ENCODE data around the gene RAB4A.
A peak's percentile ranks its signal among the peaks of the same experiment; 100 is the strongest.

The RAB4A gene

DNA sequence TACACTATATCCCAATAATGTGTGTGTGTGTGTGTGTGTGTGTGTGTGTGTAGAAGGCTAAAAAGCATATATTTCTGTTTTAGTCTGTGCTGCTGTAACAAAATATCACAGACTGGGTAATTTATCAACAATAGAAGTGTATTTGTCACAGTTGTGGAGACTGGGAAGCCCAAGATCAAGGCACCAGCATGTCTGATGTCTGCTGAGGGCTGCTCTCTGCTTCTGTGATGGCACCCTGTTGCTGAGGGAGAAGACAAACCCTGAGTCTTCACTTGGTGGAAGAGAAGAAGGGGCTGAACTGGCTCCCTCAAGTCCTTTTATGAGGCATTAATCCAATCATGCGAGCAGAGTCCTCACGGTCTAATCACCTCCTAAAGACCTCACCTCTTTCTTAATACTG lies 23.0 kb upstream of the RAB4A start:
- no peak for DNase-seq

DNA sequence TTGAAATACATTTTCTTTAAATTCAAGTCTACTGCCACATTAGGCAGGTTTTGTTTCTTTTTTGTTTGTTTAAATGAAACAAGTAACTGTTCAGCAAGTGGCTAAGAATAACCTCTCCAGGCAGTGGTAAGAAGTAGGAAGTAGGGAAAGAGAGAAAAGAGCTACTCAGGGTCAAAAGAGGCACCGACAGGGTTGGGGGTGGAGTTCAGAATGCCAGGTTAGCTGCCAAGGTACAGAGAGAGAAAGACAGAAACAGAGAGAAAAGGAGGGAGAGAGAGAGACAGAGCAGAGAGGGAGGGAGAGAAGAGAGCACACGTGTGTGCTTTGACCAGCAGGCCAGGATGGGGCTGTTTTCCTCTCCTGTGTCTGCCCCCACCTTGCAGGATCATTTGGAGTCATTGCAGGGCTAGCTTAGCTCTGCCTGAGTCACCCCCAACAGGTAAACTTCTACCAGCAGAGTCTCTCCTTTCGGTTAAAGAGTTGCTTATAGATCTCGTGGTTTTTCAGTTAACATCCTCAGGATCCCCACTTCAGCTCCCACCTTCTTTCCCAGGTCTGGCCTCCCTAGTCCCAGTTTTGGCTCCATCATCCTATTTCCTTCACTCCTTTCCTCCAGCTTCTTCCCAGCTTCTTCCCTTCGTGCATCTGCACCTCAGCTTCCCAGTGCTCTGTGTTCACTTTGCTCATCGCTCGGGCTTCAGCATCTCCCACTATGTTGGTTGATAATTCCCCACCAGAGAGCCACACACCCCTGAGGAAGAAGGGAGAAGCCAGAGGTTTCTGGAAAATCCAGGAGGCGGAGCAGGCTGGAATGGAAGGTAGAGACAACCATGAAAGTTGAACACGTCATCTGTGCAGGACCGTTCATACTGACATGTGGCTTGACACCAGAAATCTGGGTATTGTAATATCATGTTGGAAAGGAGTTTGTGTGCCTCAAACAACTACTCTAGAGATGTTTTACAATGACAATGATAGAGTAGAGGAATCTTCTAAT lies 21.8 kb upstream of the RAB4A start:
- no peak for DNase-seq

DNA sequence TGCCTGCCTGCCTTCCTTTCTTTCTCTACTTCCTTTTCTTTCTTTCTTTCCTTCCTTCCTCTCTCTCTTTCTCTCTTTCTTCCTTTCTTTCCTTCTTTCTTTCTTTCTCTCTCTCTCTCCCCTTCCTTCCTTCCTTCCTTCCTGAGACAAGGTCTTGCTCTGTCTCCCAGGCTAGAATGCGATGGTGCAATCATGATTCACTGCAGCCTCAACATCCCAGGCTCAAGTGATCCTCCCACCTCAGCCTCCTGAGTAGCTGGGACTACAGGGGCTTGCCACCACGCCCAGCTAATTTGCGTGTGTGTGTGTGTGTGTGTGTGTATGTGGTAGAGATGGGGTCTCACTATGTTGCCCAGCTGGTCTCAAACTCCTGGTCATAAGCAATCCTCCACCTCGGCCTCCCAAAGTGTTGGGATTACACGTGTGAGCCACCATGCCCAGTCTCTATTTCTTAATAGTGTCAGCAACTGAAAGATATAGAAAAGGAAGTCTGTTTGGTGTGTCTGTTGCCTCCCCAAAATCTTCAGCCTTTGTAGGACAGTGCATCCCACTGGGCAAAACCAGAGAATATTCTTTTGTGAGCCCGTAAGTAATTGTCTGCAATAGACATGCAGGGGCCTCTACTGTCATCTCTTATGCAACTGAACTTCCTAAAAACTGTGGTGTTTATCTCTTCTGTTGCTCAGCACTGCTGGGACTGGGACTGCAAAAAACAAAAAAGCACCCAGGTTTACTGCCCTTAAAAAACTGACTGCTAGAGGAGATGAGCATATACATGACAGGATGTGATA lies 20.9 kb upstream of the RAB4A start:
- DNase-seq: no peak

DNA sequence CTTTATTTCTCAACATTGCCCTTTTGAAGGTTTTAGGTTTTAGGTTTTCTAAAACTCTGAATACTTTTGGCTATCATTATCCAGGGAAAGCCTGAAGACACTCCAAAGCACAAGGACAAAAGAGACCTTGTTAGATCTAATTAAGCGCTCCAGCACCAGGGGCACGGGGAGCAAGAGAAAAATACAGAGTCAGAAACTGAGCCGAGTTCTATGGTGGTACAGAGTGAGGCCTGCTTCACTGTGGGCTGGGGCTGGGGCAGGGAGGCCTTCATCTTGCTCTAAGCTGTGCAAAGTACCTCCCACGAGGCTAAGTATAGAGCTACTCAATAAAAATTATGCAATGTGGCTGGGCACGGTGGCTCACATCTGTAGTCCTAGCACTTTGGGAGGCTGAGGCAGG lies 19.7 kb upstream of the RAB4A start:
- no peak for DNase-seq

DNA sequence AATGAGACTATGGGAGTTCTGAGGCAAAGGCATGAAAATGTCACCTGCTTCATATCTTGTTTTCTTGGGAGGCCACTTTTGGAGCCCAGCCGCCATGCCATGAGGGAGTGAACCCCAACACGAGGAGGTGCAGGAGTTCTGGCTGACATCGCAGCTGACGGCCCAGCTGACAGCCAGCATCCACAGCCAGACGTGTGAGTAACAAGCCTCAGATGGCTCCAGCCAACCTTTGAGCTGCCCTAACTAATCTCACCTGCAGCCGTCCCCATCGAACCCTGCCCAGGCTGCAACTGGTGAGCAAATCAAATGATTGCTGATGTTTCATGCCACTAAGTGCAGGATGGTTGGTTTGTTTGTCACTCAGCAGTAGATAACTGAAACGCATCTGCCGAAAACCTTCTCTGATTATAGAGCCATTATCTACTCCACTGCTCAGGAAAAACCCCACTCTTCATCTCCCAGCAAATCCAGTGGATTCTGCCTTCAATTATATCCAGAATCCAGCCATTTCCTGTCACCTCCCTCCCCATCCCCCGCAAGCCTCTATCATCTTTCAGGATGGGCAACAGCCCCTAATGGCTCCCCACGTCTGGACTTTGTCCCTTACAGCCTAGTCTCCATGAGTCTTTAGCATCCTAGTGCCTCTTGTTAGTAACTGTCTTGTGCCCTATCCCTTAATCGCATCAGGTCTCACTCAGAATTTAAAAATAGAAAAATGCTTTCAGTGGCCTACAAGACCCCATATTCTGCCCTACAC lies 18.5 kb upstream of the RAB4A start:
- no peak for DNase-seq

DNA sequence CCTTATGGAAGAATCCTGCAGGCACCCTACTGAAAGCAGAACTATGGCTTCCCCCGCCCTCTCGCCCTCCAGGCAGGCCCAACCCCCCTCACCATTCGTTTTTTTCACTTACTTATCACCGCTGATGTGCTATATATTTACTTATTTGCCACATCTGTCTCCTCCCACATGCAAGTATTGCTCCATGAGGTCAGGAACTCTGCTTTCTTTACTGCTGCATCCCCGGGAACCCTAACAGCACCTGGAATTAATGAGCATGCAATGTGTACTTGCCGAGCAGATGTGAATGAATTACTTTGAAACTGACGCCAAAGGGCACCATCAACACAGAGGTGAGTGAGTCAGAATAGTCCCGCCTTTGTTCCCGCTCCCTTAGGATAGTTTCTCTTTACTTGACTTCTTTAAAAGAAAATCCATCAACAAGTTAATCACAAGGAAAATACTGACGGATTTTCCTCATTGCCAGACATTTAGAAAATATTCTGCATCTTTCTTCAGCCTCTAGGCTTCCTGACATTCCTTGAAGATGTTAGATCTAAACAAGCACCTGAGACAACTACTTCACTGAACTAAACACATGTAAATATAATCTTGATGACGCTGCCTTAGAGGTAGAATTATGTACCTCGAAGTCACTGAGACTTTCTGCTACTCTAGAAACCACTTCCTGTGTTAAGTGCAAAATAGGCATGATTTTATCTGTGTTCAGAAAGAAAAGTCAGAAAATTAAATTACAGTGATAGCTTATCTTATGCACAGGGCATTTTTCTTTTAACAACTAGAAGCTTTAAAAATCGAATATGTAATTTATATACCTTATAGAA lies 17.5 kb upstream of the RAB4A start:
- DNase-seq: peak; percentile 12 to 39

DNA sequence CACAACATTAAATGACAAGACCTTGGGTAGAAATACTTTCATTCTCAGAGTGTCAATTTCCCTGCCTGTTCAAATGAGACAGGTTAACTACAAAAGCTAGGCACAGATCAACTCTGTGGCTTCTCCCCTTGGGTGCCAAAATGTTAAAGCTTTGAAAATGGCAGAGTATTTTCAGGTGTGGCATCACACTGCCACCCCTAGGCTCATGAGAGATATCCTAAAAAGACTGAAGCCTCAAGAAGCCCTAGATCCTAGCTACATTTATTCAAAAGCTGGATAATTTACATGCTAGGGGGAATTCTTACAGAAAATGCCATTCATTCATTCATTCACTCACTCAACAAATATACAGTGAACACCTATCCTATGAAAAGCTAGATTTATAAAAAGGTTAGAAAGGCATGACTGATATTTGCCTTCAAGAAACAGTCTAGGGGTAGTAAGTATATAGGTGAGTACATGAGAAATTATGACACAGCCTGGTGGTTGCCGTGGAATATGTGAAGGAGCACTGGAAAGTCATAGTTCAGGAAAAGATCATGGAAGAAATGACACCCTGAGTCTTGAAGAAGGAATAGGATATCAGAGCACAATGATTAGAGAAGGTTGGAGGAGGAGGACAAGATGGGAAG lies 15.9 kb upstream of the RAB4A start:
- no peak for DNase-seq

DNA sequence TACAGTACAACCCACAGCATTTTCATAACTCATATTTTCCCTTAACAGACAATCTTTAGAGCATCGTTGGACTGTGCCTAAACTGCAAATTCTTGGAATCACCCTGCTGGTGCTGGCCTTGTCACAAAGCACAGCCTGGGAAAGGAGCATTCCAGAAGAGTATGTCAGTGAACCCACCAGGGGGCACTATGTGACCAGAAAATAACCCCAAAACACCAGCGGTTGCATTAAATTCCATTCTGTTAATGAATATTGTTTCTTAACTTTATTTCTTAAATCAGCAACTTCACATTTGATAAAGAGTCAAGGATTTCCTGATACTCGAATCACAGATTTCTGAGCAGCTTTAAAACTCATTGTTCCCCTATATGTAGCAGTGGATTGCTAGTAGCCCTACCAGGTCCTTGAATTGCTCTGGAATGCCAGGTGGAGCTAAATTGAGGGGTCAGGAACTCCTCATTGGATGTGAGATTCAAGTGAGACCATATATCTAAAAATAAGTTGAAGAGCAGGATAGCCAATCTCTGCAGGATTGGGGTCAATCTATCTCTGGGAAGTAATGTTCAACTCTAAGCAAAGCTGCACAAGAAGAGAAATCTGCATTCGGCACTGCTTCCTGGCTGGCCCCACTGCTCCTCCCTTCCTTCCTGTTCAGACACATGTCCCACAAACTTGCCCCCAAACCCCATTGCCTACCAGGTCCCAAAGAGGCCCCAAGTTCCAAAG lies 12.7 kb upstream of the RAB4A start:
- DNase-seq: peak; percentile 62 to 77

DNA sequence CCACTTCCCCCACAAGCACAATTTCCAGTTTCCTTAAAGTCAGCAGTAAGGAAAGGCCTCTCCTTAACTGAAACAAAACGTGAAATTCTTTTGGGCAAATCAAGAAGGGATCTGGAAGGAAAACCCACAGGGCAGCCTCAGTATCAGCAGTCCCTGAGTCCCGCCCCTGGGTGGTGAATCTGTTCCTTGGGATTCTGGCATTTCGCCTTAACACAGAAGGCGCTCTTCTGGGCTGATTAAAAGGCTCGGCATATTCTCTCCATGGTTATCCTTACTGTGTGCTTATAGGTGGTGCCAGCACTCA lies 12.2 kb upstream of the RAB4A start:
- DNase-seq: no peak

DNA sequence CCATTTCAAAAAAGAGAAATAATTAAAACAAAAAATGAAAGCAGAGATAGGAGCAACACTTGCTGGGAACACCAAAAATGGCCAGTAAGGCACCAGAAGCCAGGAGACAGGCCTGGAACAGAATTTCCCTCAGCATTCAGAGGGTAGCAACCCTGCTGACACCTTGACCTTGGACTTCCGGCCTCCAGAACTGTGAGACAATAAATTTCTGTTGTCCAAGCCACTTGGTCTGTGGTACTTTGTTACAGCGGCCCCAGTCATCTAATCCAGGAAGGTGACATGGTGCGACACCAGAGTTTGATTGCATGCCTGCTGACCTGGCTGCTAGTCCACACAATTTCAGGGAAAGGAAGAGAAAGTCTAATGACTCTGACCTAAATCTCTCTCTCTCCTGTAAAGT lies 10.6 kb upstream of the RAB4A start:
- no peak for DNase-seq

DNA sequence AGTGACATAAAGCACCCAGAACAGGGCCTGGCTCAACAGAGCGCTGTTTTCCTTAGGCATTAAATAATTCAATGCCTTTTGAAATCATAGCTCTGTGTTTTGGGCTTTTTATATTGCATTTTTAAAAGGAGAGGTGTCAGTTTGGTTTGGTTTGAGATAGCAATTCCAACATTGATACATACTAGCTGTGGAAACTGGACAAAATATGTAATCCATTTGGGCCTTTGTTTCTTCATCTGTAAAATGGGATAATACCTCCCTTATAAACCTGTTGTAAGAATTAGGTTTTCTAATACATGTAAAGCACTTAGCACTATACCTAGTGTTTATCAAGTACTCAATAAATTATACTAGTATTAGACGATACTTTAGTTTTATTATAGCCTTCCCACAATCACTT lies 8.7 kb upstream of the RAB4A start:
- no peak for DNase-seq

DNA sequence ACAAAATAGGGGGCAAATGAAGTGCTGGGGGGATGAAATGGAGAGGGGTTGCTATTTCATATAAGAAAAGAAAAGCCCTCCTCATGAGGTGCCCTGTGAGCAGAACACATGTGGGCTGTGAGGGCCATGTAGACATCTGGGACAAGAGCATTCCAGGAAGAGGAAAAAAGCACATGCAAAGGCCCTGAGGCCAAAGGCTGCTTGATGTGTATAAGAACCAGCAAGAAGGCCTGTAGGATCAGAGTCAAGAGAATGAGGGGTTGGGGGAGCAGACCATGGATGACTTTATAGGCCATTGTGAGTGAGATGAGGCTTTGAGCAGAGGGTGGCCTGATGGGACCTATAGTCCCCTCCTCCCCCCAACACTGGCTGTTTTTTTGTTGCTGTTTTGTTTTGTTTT lies 7.7 kb upstream of the RAB4A start:
- no peak for DNase-seq

DNA sequence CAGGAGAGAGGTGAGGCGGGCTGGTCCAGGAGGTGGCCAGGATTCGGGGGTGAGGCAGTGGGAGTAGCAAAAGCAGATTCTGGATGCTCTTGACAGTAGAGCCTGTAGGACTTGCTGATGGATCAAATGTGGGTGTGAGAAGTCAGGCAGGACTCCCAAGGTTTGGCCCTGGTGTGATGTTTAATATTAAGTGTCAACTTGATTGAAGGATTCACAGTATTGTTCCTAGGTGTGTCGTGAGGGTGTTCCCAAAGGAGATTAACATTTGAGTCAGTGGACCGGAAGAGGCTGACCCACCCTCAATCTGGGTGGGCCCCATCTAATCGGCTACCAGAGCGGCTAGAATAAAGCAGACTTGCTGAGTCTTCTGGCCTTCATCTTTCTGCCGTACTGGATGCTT lies 6.8 kb upstream of the RAB4A start:
- no peak for DNase-seq

DNA sequence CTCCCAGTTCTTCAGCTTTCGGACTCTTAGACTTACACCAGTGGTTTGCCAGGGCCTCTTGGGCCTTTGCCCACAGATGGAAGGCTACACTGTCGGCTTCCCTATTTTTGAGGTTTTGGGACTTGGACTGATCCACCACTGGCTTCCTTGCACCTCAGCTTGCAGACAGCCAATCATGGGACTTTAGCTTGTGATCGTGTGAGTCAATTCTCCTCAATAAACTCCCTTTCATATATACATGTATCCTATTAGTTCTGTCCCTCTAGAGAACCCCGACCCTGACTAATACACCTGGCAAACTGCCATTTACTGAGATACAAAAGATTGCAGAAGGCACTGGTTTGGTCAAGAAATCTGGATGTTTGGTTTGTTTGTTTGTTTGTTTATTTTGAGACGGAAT lies 6.4 kb upstream of the RAB4A start:
- no peak for DNase-seq

DNA sequence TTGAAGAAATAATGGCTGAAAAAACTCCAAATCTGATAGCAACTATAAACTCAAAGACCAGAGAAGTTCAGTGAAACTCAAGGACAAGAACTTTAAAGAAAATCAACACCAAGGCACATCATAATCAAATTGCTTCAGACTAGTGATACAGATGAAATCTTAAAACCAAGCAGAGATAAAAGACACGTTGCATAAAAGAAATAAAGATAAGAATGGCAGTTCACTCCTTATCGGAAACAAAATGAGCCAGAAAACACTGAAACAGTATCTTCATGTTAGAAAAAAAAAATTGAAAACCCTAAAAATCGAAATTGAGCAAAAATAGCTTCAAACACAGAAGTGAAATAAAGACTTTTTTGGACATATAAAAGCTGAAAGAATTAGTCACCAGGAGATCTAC lies 4.6 kb upstream of the RAB4A start:
- no peak for DNase-seq

DNA sequence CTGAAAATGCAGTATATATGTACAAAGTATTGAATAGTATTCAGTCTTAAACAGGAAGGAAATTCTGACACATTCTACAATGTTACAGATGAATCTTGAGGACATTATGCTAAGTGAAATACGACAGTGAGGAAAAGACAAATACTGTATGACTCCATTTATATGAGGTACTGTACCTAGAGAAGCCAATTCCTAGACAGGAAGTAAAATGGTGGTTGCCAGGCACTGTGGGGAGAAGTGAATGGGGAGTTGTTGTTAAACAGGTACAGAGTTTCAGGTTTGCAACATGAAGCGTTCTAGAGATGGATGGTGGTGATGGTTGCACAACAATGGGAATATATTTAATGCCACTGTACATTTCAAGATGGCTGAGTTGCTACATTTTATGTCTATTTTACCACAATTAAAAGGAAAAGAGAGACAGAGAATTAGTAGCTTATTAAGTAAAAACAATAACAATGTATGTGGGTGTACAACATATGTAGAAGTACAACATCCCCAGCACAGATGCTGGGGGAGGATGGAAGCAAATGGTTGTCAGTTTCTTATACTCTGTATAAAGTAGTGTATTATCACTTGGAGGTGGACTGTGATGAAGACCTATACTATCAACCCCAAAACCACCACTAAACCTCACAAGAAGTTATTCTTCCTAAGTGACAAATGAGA lies 3.9 kb upstream of the RAB4A start:
- DNase-seq: no peak

DNA sequence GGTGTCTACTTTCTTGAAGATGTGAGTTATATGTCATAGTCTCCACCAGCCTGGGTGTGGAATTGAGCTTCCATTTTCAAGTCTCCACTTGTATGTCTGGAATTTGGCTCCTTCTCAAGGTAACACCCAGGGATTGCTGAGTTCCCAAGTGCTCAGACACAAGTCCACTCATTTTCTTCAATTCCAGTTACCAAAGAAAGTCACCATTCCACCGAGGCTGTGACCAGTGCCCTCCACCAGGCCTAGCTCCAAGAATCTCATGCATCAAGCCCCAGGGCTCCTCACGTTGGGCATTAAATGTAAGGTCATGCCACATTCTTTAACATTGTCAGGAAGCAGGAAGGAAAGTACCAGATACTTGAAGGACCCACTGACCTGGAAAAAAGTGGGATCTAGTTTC lies 2.4 kb upstream of the RAB4A start:
- no peak for DNase-seq

DNA sequence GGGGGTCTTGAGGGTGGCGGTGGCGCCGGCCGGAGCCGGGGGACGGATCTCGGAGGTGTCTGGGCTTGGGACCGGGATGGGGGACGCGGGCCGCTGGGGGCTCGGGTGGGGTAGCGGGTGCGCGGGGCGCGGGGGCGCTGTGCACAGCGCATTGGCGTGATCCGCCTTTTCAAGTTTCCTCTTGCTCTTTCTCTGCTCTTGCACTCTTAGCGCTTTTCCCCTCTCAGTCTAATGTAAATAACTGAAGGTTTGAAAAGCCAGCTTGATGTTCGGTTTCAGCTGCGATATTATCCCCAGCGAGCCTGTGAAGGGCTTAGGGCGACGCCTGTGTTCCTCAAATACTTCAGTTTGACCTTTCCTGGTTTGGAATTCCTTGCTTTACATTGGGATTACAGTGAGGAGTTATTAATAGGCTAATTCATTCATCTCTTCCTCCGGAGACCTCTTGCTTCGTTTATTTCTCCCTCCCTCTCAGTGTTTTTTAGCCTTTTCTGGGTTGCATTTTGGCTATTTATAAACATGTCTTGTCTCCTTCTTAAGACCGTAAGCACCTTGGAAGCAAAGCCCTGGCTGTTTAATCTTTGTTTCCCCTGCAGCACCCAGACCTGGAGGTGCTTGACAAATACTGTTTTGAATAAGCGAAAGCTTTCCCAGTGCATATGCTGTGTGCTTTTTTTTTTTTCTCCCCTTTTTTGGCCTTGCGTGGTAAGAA lies 693 bp downstream of the RAB4A start:
- peak; percentile 33 to 42 for DNase-seq

DNA sequence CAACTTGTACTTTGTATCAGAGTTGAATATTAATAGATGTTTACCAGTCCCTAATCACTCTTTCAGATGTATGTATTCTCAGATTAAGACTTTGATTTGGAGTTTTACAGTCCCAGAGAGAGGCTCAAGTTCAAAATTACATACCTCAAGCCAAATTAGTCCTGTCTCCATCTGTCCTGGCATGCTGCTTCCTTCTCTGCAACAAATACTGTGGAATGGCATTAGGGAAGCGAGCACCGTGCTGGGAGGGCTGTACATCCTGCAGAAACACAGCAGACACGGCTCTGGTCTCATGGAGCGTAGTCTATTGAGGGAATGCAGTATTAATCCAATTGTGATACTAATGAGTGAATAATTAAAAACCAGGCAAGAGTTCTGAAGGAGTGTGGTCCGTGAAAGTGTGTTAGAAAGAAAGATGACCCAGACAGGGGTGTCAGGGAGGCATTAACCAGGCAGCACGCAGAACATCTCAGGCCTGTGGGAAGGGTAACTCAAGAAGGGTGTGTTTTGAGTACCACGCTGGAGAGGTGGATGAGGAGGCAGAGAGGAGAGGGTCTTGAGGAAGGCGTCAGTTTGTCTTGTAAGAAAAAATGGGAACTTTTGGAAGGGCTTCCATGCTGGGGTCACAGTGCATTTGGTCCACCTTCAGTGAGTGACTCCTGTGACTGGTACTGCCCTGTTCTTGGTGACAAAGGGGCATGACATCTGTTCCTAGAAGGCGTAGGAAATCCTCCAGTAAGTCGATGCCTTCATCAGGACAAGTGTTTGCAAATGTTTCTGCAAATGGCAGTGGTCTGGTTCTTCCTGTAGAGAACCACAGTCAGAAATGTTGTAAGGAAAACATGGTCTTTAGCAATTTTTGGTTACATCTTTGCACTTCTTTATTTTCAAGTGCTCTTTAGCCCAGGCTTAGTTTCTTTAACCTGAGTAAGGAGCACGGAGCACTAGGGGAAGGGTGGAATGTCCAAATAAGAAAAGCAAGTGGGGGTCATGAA lies 1.6 kb downstream of the RAB4A start:
- DNase-seq: no peak

Measured in activated CD4-positive, alpha-beta T cell treated with anti-CD3 and anti-CD28 coated beads for 4 hours (primary cell).